Right lobe of liver (tissue), 6 donors: ENCODE measurements around the gene RIPK1. TPM values are rescaled to one million over a fixed set of nuclear protein-coding genes. Genes with fewer than 3 reads are reported as not detected.

ENCODE experiments used
- ATAC-seq, 4 donors: fragments of 200-7000 bp; cut with Tn5 transposase; one replicate each; pipeline ENCODE4 v1.9.1; 2020; ENCODE audit warnings: mild to moderate bottlenecking in 4 of 4, moderate library complexity in 4 of 4
- DNase-seq, 3 donors: peaks; one replicate each; pipeline ENCODE4 v3.0.0-alpha.2; 2020
- H3K27ac ChIP-seq, 3 donors: fragments of 200-600 bp; one replicate each; pipeline ENCODE4 v1.8.0; 2022
- H3K27me3 ChIP-seq, 2 donors: fragments of 200-600 bp; one replicate each; pipeline ENCODE4 v1.8.0; 2022
- H3K36me3 ChIP-seq, 4 donors: fragments of 200-600 bp; sonication (generic) in 1 of 4; one replicate each; pipeline versions ENCODE4 v1.5.1 to v1.8.0; 2017 to 2022; ENCODE audit warnings: control low read depth in 1 of 4
- H3K4me1 ChIP-seq, 4 donors: fragments of 200-600 bp; sonication (generic) in 1 of 4; one replicate each; pipeline versions ENCODE4 v1.5.1 to v1.8.0; 2017 to 2022; ENCODE audit warnings: control low read depth in 1 of 4
- H3K4me3 ChIP-seq, 3 donors: fragments of 200-600 bp; one replicate each; pipeline ENCODE4 v1.8.0; 2022
- H3K9me3 ChIP-seq, 4 donors: fragments of 200-600 bp; sonication (generic) in 1 of 4; one replicate each; pipeline versions ENCODE4 v1.5.1 to v1.8.0; 2017 to 2022; ENCODE audit warnings: control low read depth in 1 of 4
- CTCF ChIP-seq, 4 donors: fragments of 200-600 bp in 3 of 4; fragments of 450-650 bp in 1 of 4; IDR thresholded peaks; one replicate each; pipeline versions ENCODE4 v1.5.1 to v1.8.0; 2016 to 2022; ENCODE audit warnings: antibody characterized with exemption in 4 of 4, mild to moderate bottlenecking in 2 of 4
- POLR2A ChIP-seq: fragments of 450-650 bp; IDR thresholded peaks from one replicate; pipeline ENCODE4 v1.6.1; 2017; ENCODE audit warnings: antibody characterized with exemption, mild to moderate bottlenecking
- WGBS: methylation state at CpG from one replicate; pipeline ENCODE4 v1.1.6; 2018; ENCODE audit warnings: low coverage, low lambda C conversion rate; ENCODE audit not compliant: insufficient coverage; ENCODE audit errors: missing lambda C conversion rate; 5-methylcytosine and 5-hydroxymethylcytosine counted together
- intact Hi-C, 2 donors: fragments of 100-400 bp; cut with DNase I; formaldehyde crosslinking; loops; one replicate each; pipeline versions ENCODE4 v1.11.2 to v1.14.1; 2022
- total RNA-seq, 6 experiments: library from RNA; depleted of rRNA in 2 of 6; stranded (reverse); fragments of >200 nt in 2 of 6; fragmentation: NEBNext Ultra II Directional in 3 of 6; extraction: Animal tissue kit (Norgen Biotek cat#: 25700) in 3 of 6; gene quantifications; one replicate each; pipeline versions ENCODE4 v1.1.0 to v1.2.4, GENCODE V29; 2016 to 2023
- donor health status: DM: no; HTN: yes; CAD: no.
- donor health status: DM: no; HTN: no; CAD: no.
- donor health status: DM: no; HTN: no; CAD: no.
- donor health status: DM: no; HTN: yes; CAD: no.
- donor health status: DM: no; HTN: yes; CAD: no.

RIPK1 gene
- total RNA-seq, 6 experiments from 2014 or later: 13.9 to 17.6 (median 16.6) TPM

DNA sequence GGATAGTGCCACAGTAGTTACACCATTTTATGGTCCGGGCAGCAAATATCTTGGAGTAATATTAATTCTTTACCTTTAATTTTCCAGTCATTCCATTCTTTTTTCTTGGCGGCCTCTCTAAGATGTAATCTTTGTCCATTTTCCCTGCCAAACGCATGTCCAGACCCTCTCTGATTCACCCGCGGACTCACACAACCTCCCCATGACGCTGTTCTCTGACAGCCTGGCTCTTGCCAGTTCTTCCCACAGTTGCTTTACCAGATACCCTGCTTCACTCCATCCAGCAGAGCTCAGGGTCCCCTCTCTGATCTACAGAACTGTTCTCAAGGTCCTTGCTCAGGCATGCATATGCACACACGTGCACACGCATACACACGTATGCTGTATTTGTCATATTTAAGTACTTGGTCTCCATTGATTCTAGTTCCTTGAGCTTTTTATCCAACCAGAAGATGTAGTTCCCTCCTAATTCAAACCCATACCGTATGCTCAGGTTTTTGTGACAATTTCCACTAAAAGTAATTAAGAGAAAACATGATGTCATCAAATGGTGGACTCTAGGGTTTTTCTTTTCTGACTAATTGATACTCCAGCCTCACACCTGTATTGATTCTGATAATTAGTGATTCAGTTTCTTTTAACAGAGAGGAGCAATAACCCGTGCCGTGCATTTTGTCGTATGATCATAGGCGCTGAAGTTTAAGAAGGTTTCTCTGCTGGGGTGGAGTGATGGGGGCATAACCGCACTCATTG is 60.2 kb downstream of the RIPK1 start:
- no peak for TF ChIP-seq CTCF (IDR thresholded peaks at IDR 0.05)
- no peak for TF ChIP-seq POLR2A
- H3K27me3 ChIP-seq: no peaks in the 10 kb centered on the region
- H3K36me3 ChIP-seq: peaks cover 0 to 29% (median 14%) of the 10 kb centered on the region in 4 donors
- WGBS: 93% methylated on average over 14 of the region's 15 CpGs
- ATAC-seq: no peak
- peaks cover 0 to 17% (median 4%) of the 10 kb centered on the region in 4 donors for H3K4me1 ChIP-seq
- no peak overlapping the region for H3K27ac ChIP-seq
- intact Hi-C loops: loop anchor here (5.0 to 10.0 kb wide), 2 partner anchors 124 to 126 kb away; partner anchors contain the start of gene PSMG4 (in 1 of the 2)
- DNase-seq: no peak
- H3K4me3 ChIP-seq: no peak overlapping the region
- H3K9me3 ChIP-seq: no peaks in the 10 kb centered on the region

- intact Hi-C loops: no loop called here
- DNase-seq (no peak), ATAC-seq (no peak)
- TF ChIP-seq CTCF (IDR thresholded peaks at IDR 0.05): no peak
- no peak for TF ChIP-seq POLR2A
- Histone ChIP-seq H3K36me3 (peaks cover 0 to 29% (median 14%) of the 10 kb centered on the region in 4 donors), H3K9me3 (no peaks in the 10 kb centered on the region), H3K4me1 (peaks cover 0 to 23% (median 10%) of the 10 kb centered on the region in 4 donors), H3K27me3 (no peaks in the 10 kb centered on the region), H3K27ac (no peak overlapping the region), H3K4me3 (no peak overlapping the region)
- 91% methylated on average over 9 of the region's 15 CpGs for WGBS
Observed at GRCh38 chr6:3131695-3132094, 63.4 kb downstream of the RIPK1 start.

DNA sequence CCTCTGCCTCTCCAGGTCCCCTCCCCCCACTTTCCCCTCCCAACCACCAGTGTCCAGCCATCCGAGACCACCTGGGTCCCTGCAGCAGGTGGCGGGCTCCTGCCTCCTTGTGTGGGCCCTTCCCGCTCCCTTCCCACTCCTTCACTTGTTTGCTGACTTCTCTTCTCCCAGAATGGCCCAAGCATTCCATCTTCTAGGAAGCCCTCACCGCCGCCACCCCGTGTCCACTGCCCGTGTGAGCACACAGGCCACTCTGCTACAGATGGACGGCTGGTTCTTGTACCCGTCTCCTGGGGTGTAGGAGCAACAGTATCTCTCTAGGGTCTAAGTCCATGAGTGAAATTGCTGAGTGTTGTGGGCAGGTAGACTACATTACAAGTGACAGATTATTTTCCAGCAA is 65.2 kb downstream of the RIPK1 start:
- H3K27me3 ChIP-seq: no peaks in the 10 kb centered on the region
- 63% methylated on average over 9 of the region's 9 CpGs for WGBS
- no peaks in the 10 kb centered on the region for H3K9me3 ChIP-seq
- H3K27ac ChIP-seq: peak overlapping the region in 2 of 3 donors; percentile 71 to 77
- no peak for TF ChIP-seq POLR2A
- peak in 1 of 4 donors; percentile 7 for TF ChIP-seq CTCF (IDR thresholded peaks at IDR 0.05)
- intact Hi-C loops: no loop called here
- peak overlapping the region in 1 of 3 donors; percentile 27 for H3K4me3 ChIP-seq
- ATAC-seq (peak; percentile 28 to 69 (median 49)), DNase-seq (peak in 1 of 3 donors; percentile 44)
- peaks cover 0 to 31% (median 13%) of the 10 kb centered on the region in 4 donors for H3K36me3 ChIP-seq
- peaks cover 0 to 39% (median 19%) of the 10 kb centered on the region in 4 donors for H3K4me1 ChIP-seq

DNA sequence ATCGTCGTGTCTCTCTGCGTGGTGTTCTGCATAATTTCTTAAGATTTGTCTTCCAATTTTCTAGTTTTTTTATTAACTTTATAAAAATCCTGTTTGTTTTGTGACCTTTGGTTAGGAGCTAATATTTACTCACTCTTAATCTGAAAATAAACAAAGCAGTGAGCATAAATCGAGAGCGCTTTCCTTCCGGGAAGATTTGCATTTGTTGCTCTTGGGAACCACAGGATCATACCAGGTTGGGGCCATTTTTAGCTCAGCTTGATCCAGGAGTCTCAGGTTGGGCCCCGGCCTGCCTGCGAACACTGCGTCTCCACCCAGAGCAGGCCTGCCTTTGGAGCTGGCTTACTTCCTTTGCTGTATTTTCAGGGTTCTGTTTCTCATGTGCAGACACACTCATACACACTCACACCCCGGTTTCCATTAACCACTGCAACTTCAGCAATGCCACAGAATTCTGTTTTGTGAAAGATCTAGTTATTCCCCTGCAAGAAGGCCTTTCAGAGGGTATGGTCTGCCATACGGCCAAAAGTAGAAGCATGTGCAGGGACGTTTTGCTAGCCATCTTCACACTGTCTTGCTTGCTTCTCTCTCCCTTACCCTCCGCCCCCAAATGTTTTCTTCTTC is 67.5 kb downstream of the RIPK1 start:
- no peak for TF ChIP-seq CTCF (IDR thresholded peaks at IDR 0.05)
- TF ChIP-seq POLR2A: no peak
- H3K36me3 ChIP-seq: peaks cover 0 to 17% (median 5%) of the 10 kb centered on the region in 4 donors
- intact Hi-C loops: no loop called here
- H3K27ac ChIP-seq: peak overlapping the region; percentile 71 to 77 (median 77)
- no peaks in the 10 kb centered on the region for H3K27me3 ChIP-seq
- H3K9me3 ChIP-seq: no peaks in the 10 kb centered on the region
- DNase-seq (peak in 2 of 3 donors; percentile 27 to 67), ATAC-seq (peak; percentile 51 to 57 (median 52))
- H3K4me1 ChIP-seq: peaks cover 0 to 60% (median 28%) of the 10 kb centered on the region in 4 donors
- peak overlapping the region in 2 of 3 donors; percentile 27 to 33 for H3K4me3 ChIP-seq
- WGBS: 31% methylated on average over 12 of the region's 13 CpGs
